HL-60/S4 treated with phorbol 12-myristate 13-acetate at 8.2 ng/mL for 4 days and 3 days (cell line): ENCODE results near the gene RNF2.
"Not testable (repeated sequence)": the region's sequence is repeated elsewhere in the genome, so short reads cannot be mapped to it uniquely, and the experiment has no call there.

Experiments
- in situ Hi-C: fragments of 300-500 bp; cut with MboI; formaldehyde crosslinking; loops from 2 replicates; pipeline ENCODE4 v1.15.0; 2022; ENCODE audit warnings: low sequenced_read_pairs

The RNF2 gene

DNA sequence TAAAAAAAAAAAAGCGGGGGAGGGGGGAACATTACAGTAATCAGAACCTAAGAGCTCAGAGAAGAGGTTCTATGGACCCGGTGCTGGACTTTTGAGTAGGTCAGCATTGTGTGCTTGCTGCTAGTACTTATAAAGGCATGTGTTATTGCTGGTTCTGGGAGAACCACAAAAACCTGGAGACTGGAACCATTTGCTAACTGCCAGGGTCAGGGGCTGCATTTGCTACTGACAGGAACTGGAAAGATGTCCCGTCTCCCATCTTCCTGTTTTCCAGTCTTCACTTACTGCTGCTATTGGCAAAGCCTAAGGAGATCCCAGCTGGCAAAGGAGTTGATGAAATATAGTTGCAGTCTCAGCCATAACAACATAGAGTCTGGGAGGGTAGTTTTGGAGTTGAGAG is 4.3 kb downstream of the RNF2 start:
- in situ Hi-C loops: no loop called here

DNA sequence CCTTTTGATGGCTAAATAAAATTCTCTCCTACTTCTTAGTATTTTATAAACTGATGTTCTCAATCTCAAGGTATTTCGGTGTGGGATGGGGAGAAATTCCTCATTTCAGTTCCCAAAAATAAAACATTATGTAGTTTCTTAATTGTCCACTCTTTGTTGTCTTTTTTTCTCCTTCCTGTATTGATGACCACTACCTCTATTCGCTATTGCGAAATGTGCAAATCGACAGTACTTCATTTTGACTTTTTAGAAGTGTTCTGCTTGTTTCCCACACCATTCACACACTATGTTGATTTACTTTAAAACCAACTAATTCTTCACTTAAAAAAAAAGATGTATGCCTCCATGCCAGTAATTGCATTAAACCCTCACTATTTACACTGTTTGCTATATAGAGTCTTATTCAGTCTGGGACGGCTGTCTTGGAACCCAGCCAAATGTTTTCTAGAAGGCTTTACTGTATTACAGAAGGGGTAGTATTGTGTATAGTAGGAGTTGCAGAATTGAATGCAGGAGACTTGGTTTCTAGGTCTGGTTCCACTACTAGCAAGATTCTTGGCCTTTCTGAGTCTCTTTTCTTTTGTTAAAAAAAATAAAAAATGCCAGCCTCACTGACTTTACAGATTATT is 5.6 kb downstream of the RNF2 start:
- in situ Hi-C loops: no loop called here

DNA sequence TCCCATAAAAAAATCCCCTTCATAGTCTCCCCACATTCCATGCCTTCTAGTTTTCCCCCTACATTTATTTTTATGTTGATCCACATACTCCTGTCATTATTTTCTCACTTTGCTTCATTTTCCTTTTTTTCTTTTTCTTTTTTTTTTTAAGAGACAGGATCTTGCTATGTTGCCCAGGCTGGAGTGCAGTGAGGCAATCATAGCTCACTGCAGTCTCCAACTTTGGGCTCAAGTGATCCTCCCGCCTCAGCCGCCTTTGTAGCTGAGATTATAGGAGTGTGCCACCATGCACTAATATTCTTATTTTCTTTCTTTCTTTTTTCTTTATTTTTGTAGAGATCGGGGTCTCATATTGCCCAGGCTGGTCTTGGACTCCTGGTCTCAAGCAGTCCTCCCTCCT is 7.8 kb downstream of the RNF2 start:
- in situ Hi-C loops: no loop called here

DNA sequence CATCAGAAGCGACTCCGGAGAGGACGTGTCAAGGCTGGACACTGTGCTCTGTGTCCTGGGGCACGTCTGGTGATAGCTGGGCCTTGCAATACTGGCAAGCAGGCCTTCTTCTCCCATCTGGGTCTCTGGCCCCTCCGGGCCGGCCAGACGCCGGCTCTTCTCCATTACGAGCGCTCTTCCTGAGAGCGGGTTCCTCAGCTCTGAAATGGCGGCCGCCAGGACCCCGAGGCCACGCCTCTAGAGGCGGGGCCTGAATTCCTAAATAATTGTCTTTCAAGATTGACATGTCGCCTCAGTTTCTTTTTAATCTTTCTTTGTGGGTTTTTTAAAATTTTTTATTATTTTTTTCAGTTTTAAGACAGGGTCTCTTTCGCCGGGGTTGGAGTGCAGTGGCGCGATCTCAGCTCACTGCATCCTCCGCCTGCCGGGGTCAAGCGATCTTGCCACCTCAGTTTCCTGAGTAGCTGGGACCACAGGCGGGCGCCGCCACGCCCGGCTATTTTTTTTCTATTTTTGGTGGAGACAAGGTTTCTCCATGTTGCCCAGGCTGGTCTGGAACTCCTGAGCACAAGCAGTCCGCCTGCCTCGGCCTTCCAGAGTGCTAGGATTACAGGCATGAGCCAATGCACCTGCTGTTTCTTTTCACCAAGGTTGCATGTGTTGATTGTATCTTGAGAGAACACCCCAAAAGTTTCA is 9.2 kb downstream of the RNF2 start:
- in situ Hi-C loops: no loop called here

DNA sequence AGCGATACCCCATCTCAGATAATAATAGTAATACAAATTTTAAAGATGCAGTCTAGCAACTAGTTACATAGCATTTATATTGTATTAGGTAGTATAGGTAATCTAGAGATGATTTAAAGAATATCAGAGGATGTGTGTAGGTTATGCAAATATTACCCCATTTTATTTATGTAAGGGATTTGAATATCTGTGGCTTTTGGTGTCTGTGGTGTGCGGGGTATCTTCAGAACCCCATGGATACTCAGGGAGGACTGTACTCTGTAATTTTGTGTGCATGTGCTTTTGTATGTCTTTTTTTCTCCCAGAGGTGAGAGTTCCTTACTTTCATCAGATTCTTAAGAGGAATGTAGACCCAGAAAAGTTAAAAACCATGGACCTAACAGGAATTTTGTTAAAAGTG is 12.8 kb downstream of the RNF2 start:
- in situ Hi-C loops: no loop called here

DNA sequence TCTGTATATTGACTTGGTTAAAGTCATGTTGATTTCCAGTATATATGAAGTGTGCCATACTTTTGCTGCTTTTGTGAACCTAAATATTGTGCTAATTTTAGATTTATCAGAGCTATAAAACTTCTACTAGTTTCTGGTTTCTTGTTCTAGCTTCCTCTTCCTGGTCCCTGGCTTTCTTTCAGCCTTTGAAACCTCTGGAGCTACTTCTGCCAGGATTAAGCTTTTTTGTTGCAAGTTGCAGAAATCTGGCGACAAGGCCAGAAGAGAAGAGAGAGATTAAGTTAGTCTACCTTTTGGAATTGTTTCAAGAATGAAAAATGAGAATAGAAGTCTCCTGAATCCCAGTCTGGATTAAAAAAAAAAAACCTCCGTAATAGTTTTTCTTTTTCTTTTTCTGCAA is 13.5 kb downstream of the RNF2 start:
- in situ Hi-C loops: no loop called here

DNA sequence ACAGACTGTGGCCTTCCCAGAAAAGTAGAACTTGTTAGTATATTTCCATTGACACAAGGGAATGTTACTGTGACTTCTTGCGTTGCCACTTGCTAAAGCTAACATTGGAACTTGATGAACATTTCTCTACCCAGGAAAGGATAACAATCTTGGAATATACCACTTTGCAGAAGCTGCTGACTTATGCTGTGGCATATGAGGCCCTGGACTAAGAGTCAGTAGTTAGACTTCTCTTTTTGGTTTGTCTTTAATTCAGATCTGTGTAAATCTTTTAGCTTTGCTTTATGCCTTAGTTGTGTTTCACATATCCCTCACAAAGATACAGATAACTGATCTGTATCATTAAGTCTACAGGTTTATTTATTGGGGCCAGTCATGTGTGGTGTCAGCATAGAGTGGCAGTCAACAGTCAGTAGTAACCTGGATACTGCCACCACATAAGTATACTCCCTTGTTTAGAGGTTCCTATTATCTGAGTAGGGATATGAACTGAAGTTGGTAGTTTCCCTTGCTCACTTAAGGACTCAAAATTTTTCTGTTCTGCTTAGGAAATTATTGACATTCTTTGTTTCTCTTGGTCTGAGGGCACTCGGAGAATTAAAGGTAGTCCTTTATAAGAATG is 14.7 kb downstream of the RNF2 start:
- in situ Hi-C loops: no loop called here

DNA sequence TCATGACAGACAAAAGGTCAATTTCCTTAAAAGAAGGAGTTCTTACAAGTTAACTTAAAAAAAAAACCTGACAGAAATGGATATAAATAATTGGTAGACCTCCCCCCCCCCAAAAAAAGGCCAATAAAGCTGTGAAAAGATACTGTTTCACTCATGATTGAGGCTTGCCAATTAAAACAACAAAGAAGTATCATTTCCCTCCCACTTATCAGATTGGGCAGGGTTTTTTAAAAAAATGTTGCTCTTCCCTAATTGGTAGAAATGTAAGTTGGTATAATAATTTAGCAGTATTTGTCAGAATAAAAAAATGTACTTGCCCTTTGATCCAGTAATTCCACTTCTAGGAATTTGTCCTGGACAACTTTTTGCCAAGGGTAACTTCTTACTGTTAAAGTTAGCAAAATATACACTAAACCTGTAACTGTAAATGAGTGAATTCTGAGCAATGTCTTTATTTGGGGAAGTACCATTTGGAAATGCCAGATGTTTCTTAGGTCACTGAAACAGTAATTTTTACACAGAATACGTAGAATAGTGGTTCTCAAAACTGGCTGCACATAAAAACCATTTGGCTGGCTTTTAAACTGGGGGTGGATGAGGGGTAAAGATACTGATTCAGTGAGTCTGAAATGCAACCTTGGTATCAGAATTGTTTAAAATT is 17.5 kb downstream of the RNF2 start:
- in situ Hi-C loops: no loop called here

DNA sequence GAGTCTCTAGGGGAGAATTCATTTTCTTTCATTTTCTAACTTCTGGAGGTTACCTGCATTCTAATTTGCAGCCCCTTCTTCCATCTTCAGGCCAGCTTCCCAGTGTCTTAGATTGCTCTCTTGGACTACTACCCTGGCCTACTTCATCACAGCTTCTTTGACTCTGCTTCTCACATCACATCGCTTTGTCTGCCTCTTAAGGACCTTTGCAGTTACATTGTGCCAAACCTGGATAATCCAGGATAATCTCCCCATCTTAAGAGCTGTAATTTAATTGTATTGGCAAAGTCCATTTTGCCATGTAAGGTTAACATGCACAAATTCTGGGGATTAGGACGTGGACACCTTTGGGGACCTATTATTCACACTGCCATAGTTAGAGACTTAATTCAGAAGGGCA is 18.4 kb downstream of the RNF2 start:
- in situ Hi-C loops: no loop called here

DNA sequence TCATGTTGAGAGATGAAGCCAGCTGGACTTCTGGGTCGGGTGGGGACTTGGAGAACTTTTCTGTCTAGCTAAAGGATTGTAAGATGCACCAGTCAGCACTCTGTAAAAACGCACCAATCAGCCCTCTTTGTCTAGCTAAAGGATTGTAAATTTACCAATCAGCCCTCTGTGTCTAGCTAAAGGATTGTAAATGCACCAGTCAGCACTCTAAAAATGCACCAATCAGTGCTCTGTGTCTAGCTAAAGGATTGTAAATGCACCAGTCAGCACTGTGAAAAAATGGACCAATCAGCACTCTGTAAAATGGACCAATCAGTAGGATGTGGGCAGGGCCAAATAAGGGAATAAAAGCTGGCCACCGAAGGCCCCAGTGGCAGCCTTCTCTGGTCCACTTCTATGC is 19.6 kb downstream of the RNF2 start:
- in situ Hi-C loops: not testable (repeated sequence)

DNA sequence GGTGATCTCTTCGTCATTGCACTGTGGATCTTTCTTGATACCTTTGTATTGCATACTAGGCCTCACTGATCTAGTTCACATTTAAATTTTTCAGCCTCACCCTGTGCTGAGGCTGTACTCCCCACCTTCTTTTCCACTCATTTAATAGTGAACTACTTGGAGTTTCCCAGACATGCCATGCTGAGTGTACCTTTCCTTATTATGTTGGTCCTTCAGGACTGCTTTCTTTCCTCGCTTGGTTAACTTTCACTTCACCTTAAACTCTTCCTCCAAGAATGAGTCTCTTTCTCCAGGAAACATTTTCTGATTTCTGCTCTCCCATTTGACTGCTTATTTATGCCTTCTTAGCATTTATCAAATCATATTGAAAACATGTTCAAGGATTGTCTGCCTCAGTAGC is 20.8 kb downstream of the RNF2 start:
- in situ Hi-C loops: no loop called here

DNA sequence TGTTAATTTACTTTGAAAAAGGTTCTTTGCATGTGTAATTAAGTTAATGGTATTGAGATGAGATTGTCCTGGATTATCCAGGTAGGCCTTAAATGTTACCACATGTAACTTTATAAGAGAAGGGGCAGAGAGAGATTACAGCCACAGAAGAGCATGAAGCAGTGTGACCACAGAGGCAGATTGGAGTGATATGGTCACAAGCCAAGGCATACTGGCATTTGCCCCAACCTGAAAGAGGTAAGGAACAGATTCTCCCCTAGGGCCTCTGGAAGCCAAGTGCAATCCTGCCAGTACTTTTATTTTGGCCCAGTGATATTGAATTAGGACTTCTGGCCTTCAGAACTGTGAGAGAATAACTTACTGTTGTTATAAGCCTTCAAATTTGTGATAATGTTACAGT is 23.0 kb downstream of the RNF2 start:
- in situ Hi-C loops: no loop called here

DNA sequence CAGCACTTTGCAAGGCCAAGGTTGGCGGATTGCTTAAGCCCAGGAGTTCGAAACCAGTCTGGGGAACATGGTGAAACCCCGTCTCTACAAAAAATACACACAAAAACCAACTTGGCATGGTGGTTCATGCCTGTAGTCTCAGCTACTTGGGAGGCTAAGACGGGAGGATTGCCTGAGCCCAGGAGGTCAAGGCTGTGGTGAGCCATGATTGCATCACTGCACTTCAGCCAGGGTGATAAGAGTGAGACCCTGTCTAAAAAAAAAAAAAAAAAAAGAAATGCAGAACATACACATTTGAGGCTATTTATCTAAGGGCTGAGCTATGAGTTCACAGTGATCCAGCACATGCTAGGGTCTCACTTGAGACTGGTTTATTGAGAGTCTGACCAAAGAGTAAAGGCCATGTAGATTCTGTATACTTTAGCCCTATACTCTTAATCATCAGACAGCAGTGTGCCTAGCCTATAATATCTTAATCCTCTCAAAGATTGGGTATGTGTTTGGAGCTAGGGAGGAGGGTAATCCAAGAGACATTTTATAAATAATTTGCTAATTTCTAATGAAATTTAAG is 23.9 kb downstream of the RNF2 start:
- in situ Hi-C loops: no loop called here

DNA sequence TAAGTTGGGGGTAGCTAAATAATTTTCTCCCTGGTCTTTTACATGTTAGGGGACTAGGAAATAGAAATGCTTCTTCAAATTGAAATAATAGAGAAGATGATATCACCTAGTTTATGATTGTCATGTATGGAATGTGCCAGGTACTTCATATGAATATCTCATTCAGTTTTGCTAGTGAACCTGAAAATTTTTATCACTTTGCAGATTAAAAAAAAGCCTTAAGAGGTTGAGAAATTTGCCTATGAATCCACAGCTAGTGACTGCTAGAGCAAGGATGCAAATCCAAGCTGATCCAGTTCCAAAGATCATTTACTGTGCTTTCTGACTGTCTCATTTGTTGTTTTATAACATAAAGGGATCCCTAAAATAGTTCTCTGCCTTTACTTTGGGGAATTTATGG is 24.7 kb downstream of the RNF2 start:
- in situ Hi-C loops: no loop called here

DNA sequence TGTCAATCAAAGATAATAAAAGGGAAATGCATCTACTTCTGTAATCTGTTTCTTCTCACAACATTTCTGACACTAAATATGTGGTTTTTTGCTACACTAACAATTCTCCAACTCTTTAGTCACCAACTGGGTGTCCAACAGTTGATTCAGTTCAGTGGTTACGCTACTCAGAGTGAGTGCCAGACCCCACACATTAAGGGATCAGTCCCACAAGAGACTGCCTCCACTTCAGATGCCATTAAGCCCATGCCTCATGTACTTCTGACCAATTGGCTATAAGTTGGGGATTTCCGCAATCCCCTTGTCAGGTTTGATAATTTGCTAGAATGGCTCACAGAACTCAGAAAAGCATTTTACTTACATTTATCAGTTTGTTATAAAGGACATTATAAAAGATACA is 28.4 kb downstream of the RNF2 start:
- in situ Hi-C loops: no loop called here

DNA sequence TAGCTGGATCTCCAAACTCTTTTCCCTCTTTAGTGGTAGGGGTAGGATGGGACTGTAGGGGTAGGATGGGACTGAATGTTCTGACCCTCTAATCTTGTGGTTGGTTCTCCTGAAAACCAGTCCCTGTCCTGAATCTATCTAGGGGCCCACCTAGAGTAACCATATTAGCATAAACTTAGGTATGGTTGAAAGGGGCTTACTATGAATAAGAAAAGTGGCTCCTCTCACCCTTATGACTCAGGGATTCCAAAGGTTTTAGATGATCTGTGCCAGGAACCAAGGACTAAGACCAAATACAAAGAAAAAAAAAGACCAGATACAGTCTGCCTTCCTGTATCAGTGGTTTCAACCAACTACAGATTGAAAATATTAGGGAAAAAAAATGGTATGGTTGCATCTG is 28.9 kb downstream of the RNF2 start:
- in situ Hi-C loops: no loop called here

DNA sequence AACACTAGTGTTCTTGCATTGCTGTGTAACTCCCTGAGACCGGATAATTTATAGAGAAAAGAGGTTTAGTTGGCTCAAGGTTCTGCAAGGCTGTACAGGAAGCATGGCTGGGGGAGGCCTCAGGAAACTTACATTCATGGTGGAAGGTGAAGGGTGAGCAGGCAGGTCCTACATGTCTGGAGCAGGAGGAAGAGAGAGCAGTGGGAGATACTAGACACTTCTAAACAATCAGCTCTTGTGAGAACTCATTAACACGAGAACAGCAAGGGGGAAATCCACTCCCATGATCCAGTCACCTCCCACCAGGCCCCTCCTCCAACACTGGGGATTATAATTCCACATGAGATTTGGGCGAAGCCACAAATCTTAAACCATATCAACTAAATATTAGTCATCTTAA is 30.1 kb downstream of the RNF2 start:
- in situ Hi-C loops: no loop called here

DNA sequence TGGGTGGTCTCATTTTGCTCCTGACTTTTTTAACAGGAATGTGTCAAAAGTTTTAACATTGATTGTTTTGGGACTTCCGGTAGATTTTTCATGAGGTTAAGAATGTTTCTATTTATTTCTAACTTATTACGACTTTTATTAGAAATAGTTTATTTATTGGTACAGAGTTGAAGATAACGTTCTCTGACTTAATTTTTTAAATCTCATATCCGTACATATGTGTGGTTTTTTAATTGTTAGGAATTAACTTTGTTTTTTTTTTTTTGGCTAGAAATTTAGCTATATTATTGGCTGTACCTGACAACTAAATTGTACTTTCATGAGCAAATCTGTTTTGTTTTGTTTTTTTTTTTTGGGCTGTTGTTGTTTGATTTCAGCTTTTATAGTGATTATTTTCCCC is 32.0 kb downstream of the RNF2 start:
- in situ Hi-C loops: no loop called here

DNA sequence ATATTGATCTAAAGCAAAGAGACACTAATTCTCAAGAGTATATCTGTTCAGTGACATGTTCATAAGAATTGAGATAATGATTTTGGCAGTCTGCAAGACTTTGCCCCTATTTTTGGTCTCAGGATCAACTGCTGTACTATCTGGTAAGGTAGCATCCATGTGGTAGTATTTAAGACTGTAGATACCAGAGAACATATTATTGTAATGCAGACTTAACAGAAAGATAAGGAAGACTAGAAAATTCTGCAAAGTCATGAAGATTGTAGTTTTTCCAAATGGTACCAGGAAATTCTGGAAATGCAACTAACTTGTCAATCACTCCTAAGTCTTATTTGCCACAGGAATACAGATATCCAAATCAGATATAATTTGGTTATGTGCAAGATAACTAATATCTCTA is 35.1 kb downstream of the RNF2 start:
- in situ Hi-C loops: no loop called here

DNA sequence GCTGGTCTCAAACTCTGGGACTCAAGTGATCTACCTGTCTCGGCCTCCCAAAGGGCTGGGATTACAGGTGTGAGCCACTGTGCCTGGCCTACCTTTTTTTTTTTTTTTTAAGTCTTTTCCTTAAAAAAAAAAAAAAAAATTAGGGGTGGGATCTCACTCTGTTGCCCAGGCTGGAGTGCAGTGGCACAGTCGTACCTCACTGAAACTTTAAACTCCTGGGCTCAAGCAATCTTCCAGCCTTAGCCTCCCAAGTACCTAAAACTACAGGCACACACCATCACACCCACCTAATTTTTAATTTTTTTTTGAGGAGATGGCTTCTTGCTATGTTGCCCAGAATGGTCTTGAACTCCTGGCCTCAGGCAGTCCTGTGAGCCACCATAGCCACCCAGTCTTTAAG is 38.5 kb downstream of the RNF2 start:
- in situ Hi-C loops: no loop called here

DNA sequence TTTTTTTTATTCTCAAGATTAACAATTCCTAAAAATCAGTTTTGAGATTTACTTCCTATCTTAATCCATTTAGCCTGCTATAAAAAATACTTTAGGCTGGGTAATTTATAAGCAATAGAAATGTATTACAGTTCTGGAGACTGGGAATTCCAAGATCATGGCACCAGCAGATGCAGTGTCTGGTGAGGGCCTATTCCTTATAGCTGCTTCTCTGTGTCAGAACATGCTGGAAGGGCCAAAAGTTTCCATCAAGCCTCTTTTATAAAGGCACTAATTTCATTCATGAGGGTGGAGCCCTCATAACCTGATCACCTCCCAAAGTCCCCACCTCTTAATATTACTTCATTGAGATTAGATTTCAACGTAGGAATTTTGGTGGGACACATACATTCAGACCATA is 41.7 kb downstream of the RNF2 start:
- in situ Hi-C loops: no loop called here

DNA sequence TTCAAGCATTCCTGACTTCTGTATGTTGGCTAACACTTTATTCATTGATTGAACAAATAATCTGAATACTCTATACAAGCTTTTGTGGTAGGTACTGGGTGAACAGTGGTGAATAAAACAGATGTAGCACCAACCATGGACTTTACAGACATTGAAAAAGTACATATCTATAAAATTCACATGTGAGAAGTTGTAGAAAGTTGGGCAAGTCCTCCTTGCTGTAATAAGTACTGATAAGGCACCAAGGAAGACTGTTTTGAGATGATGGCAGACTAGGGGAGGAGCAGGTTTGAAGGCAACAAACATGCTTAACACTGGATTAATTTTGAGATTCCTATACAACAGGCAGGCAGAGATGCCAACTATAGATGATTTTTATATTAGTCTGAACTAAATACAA is 42.4 kb downstream of the RNF2 start:
- in situ Hi-C loops: no loop called here
